ENCODE data around the gene AMBRA1. TPM values are rescaled to one million over a fixed set of nuclear protein-coding genes. Genes with fewer than 3 reads are reported as not detected.

AMBRA1 gene
- polyA plus RNA-seq, 1 donor from 2014 or later: 34.5 TPM

- no peaks in the 10 kb centered on the region for H4K20me1 ChIP-seq (ENCODE audit: insufficient read depth)
- H3K4me2 ChIP-seq (ENCODE audit: low read length): no peak overlapping the region
- H3K36me3 ChIP-seq (ENCODE audit: insufficient read depth, low read length): no peaks in the 10 kb centered on the region
- H2AFZ ChIP-seq (ENCODE audit: low read depth, low read length): no peak overlapping the region
- no peaks in the 10 kb centered on the region for H3K9me2 ChIP-seq (ENCODE audit: insufficient read depth, low read length)
- peaks cover 19% of the 10 kb centered on the region for H3K79me2 ChIP-seq (replicated peaks; ENCODE audit: insufficient read depth, low read length)
- H3K9ac ChIP-seq (ENCODE audit: low read length): no peak overlapping the region
- TF ChIP-seq EZH2 (IDR thresholded peaks at IDR 0.05; ENCODE audit: borderline replicate concordance, insufficient read depth, low read length, poor library complexity, severe bottlenecking) (no peak), EP300 (conservative IDR thresholded peaks at IDR 0.05; ENCODE audit: poor library complexity, severe bottlenecking) (no peak), POLR2AphosphoS5 (IDR thresholded peaks at IDR 0.05) (no peak), RAD21 (conservative IDR thresholded peaks at IDR 0.05) (no peak), SMC3 (conservative IDR thresholded peaks at IDR 0.05; ENCODE audit: poor library complexity) (no peak), TAF1 (IDR thresholded peaks at IDR 0.05; ENCODE audit: low read depth) (no peak), REST (IDR thresholded peaks at IDR 0.05; ENCODE audit: borderline replicate concordance) (no peak), CTCF (IDR thresholded peaks at IDR 0.05; ENCODE audit: poor library complexity, severe bottlenecking) (no peak), MXI1 (conservative IDR thresholded peaks at IDR 0.05; ENCODE audit: poor library complexity, severe bottlenecking) (no peak)
- H3F3A ChIP-seq (ENCODE audit: insufficient read depth, low read length, poor library complexity, severe bottlenecking): no peaks in the 10 kb centered on the region
- H3K4me3 ChIP-seq (ENCODE audit: low read length): no peak overlapping the region
- H3K27ac ChIP-seq (ENCODE audit: low read length): no peak overlapping the region
- H3K27me3 ChIP-seq (ENCODE audit: insufficient read depth, low read depth, low read length): no peaks in the 10 kb centered on the region
- no peaks in the 10 kb centered on the region for H3K9me3 ChIP-seq (ENCODE audit: low read length)
These were observed 243.1 kb downstream of the AMBRA1 start for GRCh38 chr11:46350695-46351094.

- H3K27me3 ChIP-seq (ENCODE audit: insufficient read depth, low read depth, low read length): no peaks in the 10 kb centered on the region
- H3K4me3 ChIP-seq (ENCODE audit: low read length): peak overlapping the region; percentile 91
- no peak overlapping the region for H3K9ac ChIP-seq (ENCODE audit: low read length)
- H3K9me3 ChIP-seq (ENCODE audit: low read length): no peaks in the 10 kb centered on the region
- H2AFZ ChIP-seq (ENCODE audit: low read depth, low read length): no peak overlapping the region
- peaks cover 19% of the 10 kb centered on the region for H3K79me2 ChIP-seq (replicated peaks; ENCODE audit: insufficient read depth, low read length)
- no peak overlapping the region for H3K27ac ChIP-seq (ENCODE audit: low read length)
- H4K20me1 ChIP-seq (ENCODE audit: insufficient read depth): no peaks in the 10 kb centered on the region
- no peaks in the 10 kb centered on the region for H3F3A ChIP-seq (ENCODE audit: insufficient read depth, low read length, poor library complexity, severe bottlenecking)
- H3K4me2 ChIP-seq (ENCODE audit: low read length): peak overlapping the region; percentile 94
- no peaks in the 10 kb centered on the region for H3K9me2 ChIP-seq (ENCODE audit: insufficient read depth, low read length)
- no peak for TF ChIP-seq TAF1 (IDR thresholded peaks at IDR 0.05; ENCODE audit: low read depth)
- no peak for TF ChIP-seq RAD21 (conservative IDR thresholded peaks at IDR 0.05)
- TF ChIP-seq EZH2 (IDR thresholded peaks at IDR 0.05; ENCODE audit: borderline replicate concordance, insufficient read depth, low read length, poor library complexity, severe bottlenecking): no peak
- TF ChIP-seq SMC3 (conservative IDR thresholded peaks at IDR 0.05; ENCODE audit: poor library complexity): no peak
- no peak for TF ChIP-seq MXI1 (conservative IDR thresholded peaks at IDR 0.05; ENCODE audit: poor library complexity, severe bottlenecking)
- no peak for TF ChIP-seq CTCF (IDR thresholded peaks at IDR 0.05; ENCODE audit: poor library complexity, severe bottlenecking)
- no peak for TF ChIP-seq POLR2AphosphoS5 (IDR thresholded peaks at IDR 0.05)
- no peak for TF ChIP-seq EP300 (conservative IDR thresholded peaks at IDR 0.05; ENCODE audit: poor library complexity, severe bottlenecking)
- TF ChIP-seq REST (IDR thresholded peaks at IDR 0.05; ENCODE audit: borderline replicate concordance): no peak
- no peaks in the 10 kb centered on the region for H3K36me3 ChIP-seq (ENCODE audit: insufficient read depth, low read length)
These were observed 245.0 kb downstream of the AMBRA1 start for GRCh38 chr11:46348566-46349401.

All from neural cell (in vitro differentiated cells).